Esophagus squamous epithelium (tissue), 5 donors: ENCODE measurements around the gene SCG5. TPM values are rescaled to one million over a fixed set of nuclear protein-coding genes. Genes with fewer than 3 reads are reported as not detected.

Experiments used
- DNase-seq: peaks from one replicate; lab custom pipeline; 2025; lab: John Stamatoyannopoulos, UW
- H3K27ac ChIP-seq, 4 donors: fragments of 200-600 bp; sonication (generic); one replicate each; pipeline ENCODE4 v1.5.1; 2016 to 2019; ENCODE audit warnings: mild to moderate bottlenecking in 1 of 4
- H3K27me3 ChIP-seq, 4 donors: fragments of 200-600 bp; sonication (generic); 1 replicate in 3 of 4; 2 replicates in 1 of 4; pipeline versions ENCODE4 v1.5.1 to v1.6.0; 2017 to 2021; ENCODE audit warnings: antibody characterized with exemption in 1 of 4
- H3K36me3 ChIP-seq, 3 donors: fragments of 200-600 bp; sonication (generic); one replicate each; pipeline ENCODE4 v1.5.1; 2016 to 2019
- H3K4me1 ChIP-seq, 3 donors: fragments of 200-600 bp; sonication (generic); one replicate each; pipeline ENCODE4 v1.5.1; 2017 to 2019
- H3K4me3 ChIP-seq, 4 donors: fragments of 200-600 bp; sonication (generic); 1 replicate in 3 of 4; 2 replicates in 1 of 4; pipeline ENCODE4 v1.5.1; 2016 to 2019; ENCODE audit warnings: mild to moderate bottlenecking in 2 of 4, moderate library complexity in 1 of 4
- H3K9me3 ChIP-seq, 3 donors: fragments of 200-600 bp; sonication (generic); one replicate each; pipeline ENCODE4 v1.5.1; 2016 to 2019
- POLR2A ChIP-seq, 4 donors: fragments of 450-650 bp; IDR thresholded peaks; one replicate each; pipeline ENCODE4 v1.6.1; 2017; ENCODE audit warnings: antibody characterized with exemption in 4 of 4, mild to moderate bottlenecking in 4 of 4, moderate library complexity in 3 of 4
- WGBS, 2 donors: methylation state at CpG; one replicate each; pipeline ENCODE4 v1.1.5; 2018; 5-methylcytosine and 5-hydroxymethylcytosine counted together
- intact Hi-C: fragments of 100-400 bp; cut with DNase I; formaldehyde crosslinking; loops from one replicate; pipeline ENCODE4 v1.15.0; 2022
- total RNA-seq, 4 donors: library from RNA; depleted of rRNA; stranded (reverse); fragments of >200 nt; gene quantifications; one replicate each; pipeline ENCODE4 v1.1.0, GENCODE V29; 2016
- TF ChIP-seq, protein P1 (sequence below), 6 experiments: fragments of 450-650 bp in 4 of 6; fragments of 200-600 bp in 2 of 6; sonication (generic) in 2 of 6; IDR thresholded peaks; one replicate each; pipeline ENCODE4 v1.5.1; 2016 to 2019; ENCODE audit warnings: antibody characterized with exemption in 6 of 6, mild to moderate bottlenecking in 4 of 6, moderate library complexity in 4 of 6
- donor health status: DM: yes; HTN: yes; CAD: no.

Gene SCG5
- total RNA-seq, 4 donors from 2014 or later, result 1.1 TPM; not detected in 3

DNA sequence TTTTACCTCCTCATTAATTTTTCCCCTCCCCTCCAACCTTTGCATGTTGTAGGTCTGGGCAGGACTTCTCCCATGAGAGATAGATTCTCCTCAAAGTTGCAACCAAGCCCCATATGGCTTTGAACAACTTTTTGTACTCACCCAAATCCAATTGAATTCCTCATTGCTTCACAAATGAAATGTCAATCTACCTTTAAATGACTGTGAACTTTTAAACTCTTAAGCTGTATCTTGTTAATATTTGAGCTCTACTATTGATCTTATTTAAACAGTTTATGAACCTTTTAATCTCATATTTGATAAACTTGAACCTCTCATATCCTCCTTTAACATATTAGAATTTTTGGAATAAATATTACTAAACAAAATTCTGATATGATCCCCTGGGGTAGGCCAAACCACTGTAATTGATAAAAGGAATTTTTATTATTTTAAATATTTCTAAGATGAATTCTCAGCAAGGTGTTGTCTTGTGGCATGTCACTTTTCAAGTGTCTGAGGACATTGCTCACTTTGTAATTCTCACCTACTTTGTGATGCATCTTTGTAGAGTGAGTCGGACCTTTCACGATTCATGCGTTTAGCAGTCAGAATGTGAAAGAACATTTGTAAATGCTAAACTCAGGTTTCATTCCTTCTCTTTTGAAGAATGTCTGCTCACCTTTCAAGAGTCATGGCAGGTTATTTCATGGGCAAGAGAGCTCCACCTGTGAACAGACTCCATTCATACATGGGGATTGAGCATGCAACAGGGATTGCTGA, 52.9 kb downstream of the SCG5 start:
- WGBS, 2 donors, result 88 to 89% methylated on average over 3 of the region's 3 CpGs
- intact Hi-C loops, result no loop called here
- Histone ChIP-seq H3K4me3 (no peak overlapping the region), H3K4me1 (no peaks in the 10 kb centered on the region), H3K9me3 (no peaks in the 10 kb centered on the region), H3K36me3 (no peaks in the 10 kb centered on the region), H3K27ac (no peak overlapping the region), H3K27me3 (no peaks in the 10 kb centered on the region)
- TF ChIP-seq POLR2A (IDR thresholded peaks at IDR 0.05), result no peak
- TF ChIP-seq, protein P1, sequence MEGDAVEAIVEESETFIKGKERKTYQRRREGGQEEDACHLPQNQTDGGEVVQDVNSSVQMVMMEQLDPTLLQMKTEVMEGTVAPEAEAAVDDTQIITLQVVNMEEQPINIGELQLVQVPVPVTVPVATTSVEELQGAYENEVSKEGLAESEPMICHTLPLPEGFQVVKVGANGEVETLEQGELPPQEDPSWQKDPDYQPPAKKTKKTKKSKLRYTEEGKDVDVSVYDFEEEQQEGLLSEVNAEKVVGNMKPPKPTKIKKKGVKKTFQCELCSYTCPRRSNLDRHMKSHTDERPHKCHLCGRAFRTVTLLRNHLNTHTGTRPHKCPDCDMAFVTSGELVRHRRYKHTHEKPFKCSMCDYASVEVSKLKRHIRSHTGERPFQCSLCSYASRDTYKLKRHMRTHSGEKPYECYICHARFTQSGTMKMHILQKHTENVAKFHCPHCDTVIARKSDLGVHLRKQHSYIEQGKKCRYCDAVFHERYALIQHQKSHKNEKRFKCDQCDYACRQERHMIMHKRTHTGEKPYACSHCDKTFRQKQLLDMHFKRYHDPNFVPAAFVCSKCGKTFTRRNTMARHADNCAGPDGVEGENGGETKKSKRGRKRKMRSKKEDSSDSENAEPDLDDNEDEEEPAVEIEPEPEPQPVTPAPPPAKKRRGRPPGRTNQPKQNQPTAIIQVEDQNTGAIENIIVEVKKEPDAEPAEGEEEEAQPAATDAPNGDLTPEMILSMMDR (IDR thresholded peaks at IDR 0.05), result no peak
- no peak for DNase-seq

DNA sequence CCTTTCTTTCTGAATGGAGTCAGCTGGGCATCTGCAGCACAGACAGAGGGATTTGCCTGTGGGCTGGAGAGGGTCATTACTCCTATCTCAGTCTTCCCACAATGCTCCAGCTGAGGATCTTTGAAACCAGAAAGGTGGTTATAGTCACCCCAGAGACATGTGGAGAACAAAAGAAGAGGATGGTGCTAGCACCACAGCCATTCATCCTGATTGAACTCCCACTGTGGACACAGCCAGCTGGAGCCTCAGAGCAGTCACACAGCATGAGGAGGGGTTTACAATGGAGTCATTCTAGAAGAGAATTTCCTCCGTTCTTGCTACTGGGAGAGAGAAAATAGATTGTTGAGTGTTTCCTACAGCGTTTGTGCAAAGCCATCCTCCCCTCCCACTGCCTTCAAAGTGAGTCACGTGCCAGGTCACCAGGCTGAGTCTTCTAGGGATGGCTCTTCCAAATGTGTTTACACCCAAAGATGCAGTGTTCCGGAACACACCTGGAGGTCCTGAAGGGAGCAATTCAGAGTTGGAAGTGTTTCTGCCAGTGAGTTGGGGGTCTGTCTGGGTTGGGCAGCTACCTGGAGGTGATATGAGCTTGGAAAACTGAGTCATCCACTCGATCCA, 57.4 kb downstream of the SCG5 start:
- Histone ChIP-seq H3K27ac (no peak overlapping the region), H3K4me3 (no peak overlapping the region), H3K27me3 (no peaks in the 10 kb centered on the region), H3K36me3 (no peaks in the 10 kb centered on the region), H3K9me3 (no peaks in the 10 kb centered on the region), H3K4me1 (no peaks in the 10 kb centered on the region)
- 68 to 76% methylated on average over 2 to 4 of the region's 5 CpGs for WGBS, 2 donors
- no peak for TF ChIP-seq POLR2A (IDR thresholded peaks at IDR 0.05)
- TF ChIP-seq, protein P1 (IDR thresholded peaks at IDR 0.05), result no peak
- no peak for DNase-seq
- intact Hi-C loops, result no loop called here

DNA sequence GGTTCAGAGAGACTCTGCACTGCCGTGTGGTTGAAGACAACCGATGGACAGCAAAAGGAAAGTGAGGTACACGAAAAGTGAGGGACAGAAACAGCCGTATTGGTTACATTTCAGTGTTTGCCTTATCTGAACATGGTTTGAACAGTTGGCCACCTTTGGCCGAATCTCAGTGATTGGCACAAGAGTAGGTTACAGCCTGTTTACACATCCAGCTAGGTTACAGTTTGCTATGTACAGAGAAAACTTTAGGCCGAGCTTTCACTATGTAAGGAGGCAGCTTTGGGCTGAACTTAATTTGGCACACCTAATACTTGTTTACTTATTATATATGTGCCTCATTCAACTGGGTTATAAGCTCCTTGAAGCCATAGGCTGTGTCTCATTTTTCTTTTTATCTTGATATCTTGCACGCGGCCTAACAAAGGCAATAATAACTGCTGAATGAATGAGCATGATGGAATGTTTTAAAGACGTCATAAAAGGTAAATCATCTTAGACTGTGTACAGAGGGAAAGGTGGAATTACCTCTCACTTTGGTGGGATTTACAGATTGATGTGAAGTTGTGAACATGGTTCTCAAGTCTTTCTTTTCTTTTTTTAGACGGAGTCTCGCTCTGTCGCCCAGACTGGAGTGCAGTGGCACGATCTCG, 59.1 kb downstream of the SCG5 start:
- H3K27me3 ChIP-seq, result no peaks in the 10 kb centered on the region
- no peaks in the 10 kb centered on the region for H3K4me1 ChIP-seq
- intact Hi-C loops, result no loop called here
- WGBS, 2 donors, result 83 to 86% methylated on average over 14 of the region's 14 CpGs
- H3K36me3 ChIP-seq, result no peaks in the 10 kb centered on the region
- no peaks in the 10 kb centered on the region for H3K9me3 ChIP-seq
- H3K27ac ChIP-seq, result no peak overlapping the region
- no peak overlapping the region for H3K4me3 ChIP-seq
- TF ChIP-seq, protein P1 (IDR thresholded peaks at IDR 0.05), result no peak
- no peak for TF ChIP-seq POLR2A (IDR thresholded peaks at IDR 0.05)
- DNase-seq, result no peak

DNA sequence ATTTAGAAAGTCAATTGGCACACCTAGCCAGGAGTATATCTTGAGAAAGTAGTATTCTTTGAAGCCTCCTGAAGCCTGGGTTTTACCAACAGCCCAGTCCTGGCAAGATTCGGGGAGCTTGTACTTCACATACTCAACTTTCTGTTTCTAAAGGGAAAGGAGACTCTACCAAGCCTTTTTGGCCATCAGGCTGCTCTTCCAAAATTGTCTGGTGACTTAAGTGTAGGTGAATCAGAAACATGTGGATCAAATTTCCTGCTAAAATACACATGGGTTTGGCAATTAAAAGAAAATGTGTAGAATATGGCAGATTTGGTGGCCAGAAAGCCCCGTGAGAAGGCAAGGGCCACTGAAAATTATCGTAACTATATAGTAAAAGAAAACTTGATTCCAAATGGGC, 60.4 kb downstream of the SCG5 start:
- intact Hi-C loops, result no loop called here
- Histone ChIP-seq H3K9me3 (no peaks in the 10 kb centered on the region), H3K4me3 (no peak overlapping the region), H3K4me1 (no peaks in the 10 kb centered on the region), H3K36me3 (no peaks in the 10 kb centered on the region), H3K27ac (no peak overlapping the region), H3K27me3 (no peaks in the 10 kb centered on the region)
- TF ChIP-seq POLR2A (IDR thresholded peaks at IDR 0.05), result no peak
- TF ChIP-seq, protein P1 (IDR thresholded peaks at IDR 0.05), result no peak
- DNase-seq, result no peak
- 52 to 55% methylated on average over 3 of the region's 3 CpGs for WGBS, 2 donors
